ENCODE data around the gene PTPRU. TPM values are rescaled to one million over a fixed set of nuclear protein-coding genes. Genes with fewer than 3 reads are reported as not detected.

The PTPRU gene
- total RNA-seq, 1 experiment from 2014 or later: 14.1 TPM

GRCh38 chr1:29332204-29332603, 95.9 kb downstream of the PTPRU start:
- peak; percentile 37 for DNase-seq (ENCODE audit: low read depth)

- DNase-seq (ENCODE audit: low read depth): no peak
Measured at GRCh38 chr1:29333008-29333407, 96.7 kb downstream of the PTPRU start.

- no peak for DNase-seq (ENCODE audit: low read depth)
Measured at GRCh38 chr1:29335573-29335972, 99.3 kb downstream of the PTPRU start.

DNA sequence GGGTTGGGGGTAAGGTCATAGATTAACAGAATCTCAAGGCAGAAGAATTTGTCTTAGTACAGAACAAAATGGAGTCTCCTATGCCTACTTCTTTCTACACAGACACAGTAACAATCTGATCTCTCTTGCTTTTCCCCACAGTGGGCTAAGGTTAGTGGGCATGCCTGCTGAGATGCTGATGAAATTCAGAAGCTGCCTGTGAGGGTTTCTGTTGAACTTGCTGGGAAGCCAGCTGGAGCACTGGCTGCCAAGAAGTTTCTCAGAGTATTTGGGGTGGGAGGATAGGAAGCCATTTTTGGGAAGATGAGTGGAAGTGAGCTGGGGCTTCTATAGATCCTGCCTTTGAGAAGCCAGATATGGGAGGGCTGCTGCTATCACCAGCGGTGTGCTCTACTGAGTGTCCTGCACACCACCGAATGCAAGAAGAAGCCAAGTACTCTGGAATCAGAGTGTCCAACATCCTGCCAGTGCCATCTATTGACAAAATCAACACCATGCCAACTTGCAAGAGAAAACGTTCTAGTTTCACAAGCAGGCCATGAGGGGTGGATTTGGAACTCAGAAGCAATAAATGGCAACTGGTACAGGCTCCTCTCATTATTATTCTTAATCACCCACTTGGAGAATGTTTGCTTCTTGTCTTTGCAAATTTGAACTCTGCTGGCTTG, 102.7 kb downstream of the PTPRU start:
- peak; percentile 32 for DNase-seq (ENCODE audit: low read depth)

DNA sequence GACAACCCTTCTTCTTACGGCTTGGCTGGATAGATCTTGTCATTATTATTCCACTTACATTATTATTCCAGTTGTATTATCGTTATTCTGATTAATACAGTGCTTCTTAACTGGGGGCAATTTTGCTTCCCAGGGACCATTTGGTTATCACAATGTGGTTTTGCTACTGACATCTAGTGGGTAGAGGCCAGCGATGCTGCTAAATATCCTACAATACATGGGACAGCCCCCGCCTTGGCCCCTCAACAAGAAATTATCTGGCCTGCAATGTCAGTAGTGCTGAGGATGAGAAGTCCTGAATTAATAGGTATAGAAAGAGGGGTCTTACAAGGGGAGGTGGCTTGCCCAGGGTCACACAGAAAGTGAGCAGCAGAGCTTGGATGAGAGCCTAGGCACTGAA, 105.6 kb downstream of the PTPRU start:
- no peak for DNase-seq (ENCODE audit: low read depth)

GRCh38 chr1:29342351-29342750, 106.0 kb downstream of the PTPRU start:
- no peak for DNase-seq (ENCODE audit: low read depth)

- DNase-seq (ENCODE audit: low read depth): no peak
Measured at GRCh38 chr1:29342983-29343382, 106.7 kb downstream of the PTPRU start.

GRCh38 chr1:29343476-29343875, 107.2 kb downstream of the PTPRU start:
- DNase-seq (ENCODE audit: low read depth): no peak

DNA sequence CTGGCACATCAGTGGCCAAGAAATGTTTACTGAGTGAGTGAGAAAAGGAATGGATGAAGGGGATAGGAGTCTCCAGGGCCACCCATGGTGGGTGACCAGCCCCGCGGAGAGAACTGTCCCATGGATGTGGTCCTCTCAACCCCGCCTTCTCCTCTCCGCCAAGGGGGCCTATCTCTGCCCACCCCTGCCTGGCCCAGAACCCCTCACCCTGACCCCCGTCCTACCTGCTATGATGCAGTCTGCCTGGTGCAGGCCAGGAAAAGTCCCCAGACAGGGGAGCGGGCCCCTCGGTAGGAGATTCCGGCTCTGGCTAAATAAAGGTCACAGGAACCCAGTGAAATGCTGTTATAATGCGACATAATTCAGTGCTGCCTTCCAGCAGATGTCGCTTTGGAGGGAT, 107.6 kb downstream of the PTPRU start:
- DNase-seq (ENCODE audit: low read depth): no peak

DNA sequence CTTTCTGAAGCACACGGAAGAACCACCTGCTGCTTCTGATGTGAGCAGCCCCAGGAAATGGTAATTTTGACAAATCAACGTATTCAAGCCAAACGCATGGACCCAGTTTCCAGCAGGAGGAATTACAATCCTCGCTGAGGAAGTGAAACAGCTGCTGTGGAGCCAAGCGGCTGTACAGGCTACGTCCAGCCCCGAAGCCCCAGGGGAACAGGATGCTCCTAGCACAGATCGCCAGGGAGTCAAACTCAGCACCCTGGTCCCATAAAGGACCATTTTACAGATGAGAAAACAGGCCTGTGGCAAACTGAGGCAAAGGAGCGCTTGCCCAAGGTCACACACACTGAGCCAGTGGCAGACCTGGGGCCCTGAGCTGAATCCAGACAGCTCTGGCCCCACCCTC, 108.0 kb downstream of the PTPRU start:
- DNase-seq (ENCODE audit: low read depth): no peak

DNA sequence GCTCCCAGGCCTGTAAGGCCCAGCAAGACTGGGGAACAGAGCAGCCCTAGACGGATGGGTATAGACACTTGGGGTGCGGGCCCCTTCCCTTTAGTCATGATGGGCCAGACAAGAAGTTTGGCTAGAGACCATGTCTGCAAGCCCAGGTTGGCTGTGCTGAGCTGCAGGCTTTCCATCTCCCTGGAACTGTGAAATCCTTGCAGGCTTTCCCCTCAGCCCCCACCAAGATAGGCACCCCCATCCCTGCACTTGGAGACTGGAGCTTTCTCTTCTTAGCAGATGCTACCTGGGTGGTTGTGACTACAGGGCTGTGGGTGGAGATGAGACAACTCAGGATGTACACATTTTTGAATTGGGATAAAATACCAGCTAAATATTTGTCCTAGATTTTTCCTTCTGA, 110.3 kb downstream of the PTPRU start:
- DNase-seq (ENCODE audit: low read depth): no peak

GRCh38 chr1:29349871-29350491, 113.7 kb downstream of the PTPRU start:
- peak; percentile 59 for DNase-seq (ENCODE audit: low read depth)

DNA sequence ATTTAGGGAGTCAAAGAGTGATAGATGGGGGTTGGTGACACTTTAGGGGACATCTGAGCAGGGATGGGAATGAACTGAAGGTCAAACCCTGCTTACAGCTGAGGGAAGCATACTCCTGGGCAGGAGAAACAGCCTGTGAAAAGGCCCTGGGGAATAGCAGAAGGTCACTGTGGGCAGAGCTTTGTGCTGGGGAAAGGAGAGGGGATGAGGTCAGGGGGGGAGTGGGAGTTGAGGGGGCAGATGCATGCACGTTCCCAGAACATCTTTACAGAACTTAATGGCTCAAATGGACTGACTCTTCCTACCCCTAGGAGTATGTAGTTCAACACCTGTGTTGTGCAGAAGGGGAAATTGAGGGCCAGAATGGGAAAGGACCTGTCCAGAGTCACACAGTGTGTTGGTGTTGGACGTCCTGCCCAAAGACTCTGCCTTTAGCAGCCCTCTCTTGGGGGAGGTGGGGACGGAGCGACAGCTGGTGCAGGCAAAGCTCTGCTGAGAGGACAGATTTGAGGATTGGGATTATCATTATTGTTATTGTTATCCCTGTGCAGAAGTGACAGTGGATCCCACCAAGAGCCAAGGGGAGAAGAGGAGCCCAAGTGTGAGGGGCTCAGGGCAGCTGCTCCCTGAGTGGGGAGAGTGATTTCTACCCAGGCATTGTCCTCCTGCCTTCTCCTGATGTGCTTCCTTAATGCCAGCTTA, 116.5 kb downstream of the PTPRU start:
- no peak for DNase-seq (ENCODE audit: low read depth)

GRCh38 chr1:29354511-29355098, 118.3 kb downstream of the PTPRU start:
- no peak for DNase-seq (ENCODE audit: low read depth)

- DNase-seq (ENCODE audit: low read depth): no peak
Measured at GRCh38 chr1:29355375-29355774, 119.1 kb downstream of the PTPRU start.

GRCh38 chr1:29356663-29357062, 120.3 kb downstream of the PTPRU start:
- no peak for DNase-seq (ENCODE audit: low read depth)

GRCh38 chr1:29357452-29357851, 121.1 kb downstream of the PTPRU start:
- no peak for DNase-seq (ENCODE audit: low read depth)

GRCh38 chr1:29358183-29358582, 121.9 kb downstream of the PTPRU start:
- DNase-seq (ENCODE audit: low read depth): no peak

- no peak for DNase-seq (ENCODE audit: low read depth)
Measured at GRCh38 chr1:29360768-29361167, 124.4 kb downstream of the PTPRU start.

DNA sequence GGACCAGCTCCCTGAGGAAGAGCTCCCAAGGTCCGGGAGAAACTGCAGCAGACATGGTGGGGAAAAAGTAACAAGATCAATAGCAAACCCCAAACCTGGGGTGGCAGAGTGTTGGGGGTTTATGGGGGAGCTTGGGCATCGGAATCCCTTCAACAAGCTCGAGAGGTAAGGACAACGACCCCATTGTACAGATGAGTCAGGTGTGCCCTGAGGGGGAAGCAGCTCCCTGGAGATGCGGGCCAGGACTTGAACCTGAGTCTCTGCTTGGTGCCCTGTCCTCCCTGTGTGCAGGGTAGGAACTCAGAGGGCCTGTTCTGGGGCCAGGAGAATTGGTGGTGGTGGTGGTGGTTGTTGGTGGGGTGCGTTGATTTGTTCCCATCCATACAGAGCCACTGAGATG, 125.4 kb downstream of the PTPRU start:
- no peak for DNase-seq (ENCODE audit: low read depth)

DNA sequence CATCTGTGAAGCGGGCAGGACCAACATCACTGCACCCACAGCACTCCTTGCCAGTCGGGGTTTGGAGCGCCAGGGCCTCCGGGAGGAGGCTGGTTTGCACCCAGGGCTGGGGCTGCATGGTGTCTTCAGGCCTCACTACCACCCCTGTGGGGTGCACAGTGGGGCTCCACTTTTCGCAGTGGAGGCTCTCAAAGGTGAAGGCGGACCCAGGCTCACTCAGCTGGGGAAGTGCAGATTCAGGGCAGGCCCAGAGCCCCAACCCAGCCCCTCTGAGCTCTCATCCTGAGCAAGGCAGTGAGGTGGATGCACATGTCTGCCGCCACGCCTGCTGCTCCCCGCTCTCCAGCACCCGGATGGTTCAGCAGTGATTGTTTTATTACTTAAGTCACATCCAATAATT, 125.8 kb downstream of the PTPRU start:
- DNase-seq (ENCODE audit: low read depth): no peak

GRCh38 chr1:29362764-29363163, 126.4 kb downstream of the PTPRU start:
- DNase-seq (ENCODE audit: low read depth): no peak

GRCh38 chr1:29363536-29363935, 127.2 kb downstream of the PTPRU start:
- no peak for DNase-seq (ENCODE audit: low read depth)
